ENCODE results near the gene DFFB. TPM values are rescaled to one million over a fixed set of nuclear protein-coding genes. Genes with fewer than 3 reads are reported as not detected.

Gene DFFB
- total RNA-seq, 1 experiment from 2014 or later = 9.0 TPM

Other genes starting within 250 kb of the DFFB start
- 47.6 TPM for gene MEGF6, start 246.0 kb upstream of the DFFB start, total RNA-seq (2021; ENCODE audit: unreplicated experiment)
- gene TPRG1L, start 232.5 kb upstream of the DFFB start, total RNA-seq (2021; ENCODE audit: unreplicated experiment) = 25.6 TPM
- 51.4 TPM for gene WRAP73, start 207.4 kb upstream of the DFFB start, total RNA-seq (2021; ENCODE audit: unreplicated experiment)
- 19.2 TPM for gene TP73, start 205.0 kb upstream of the DFFB start, total RNA-seq (2021; ENCODE audit: unreplicated experiment)
- gene CCDC27, start 105.0 kb upstream of the DFFB start, total RNA-seq (2021; ENCODE audit: unreplicated experiment) = not detected
- gene SMIM1, start 84.7 kb upstream of the DFFB start, total RNA-seq (2021; ENCODE audit: unreplicated experiment) = 5.5 TPM
- gene LRRC47, start 61.0 kb upstream of the DFFB start, total RNA-seq (2021; ENCODE audit: unreplicated experiment) = 48.0 TPM
- 44.1 TPM for gene CEP104, start 265 bp upstream of the DFFB start, total RNA-seq (2021; ENCODE audit: unreplicated experiment)
- 33.7 TPM for gene C1orf174, start 42.8 kb downstream of the DFFB start, total RNA-seq (2021; ENCODE audit: unreplicated experiment)